ENCODE data around the gene CAMTA1. TPM values are rescaled to one million over a fixed set of nuclear protein-coding genes. Genes with fewer than 3 reads are reported as not detected.
"Not testable (repeated sequence)": the region's sequence is repeated elsewhere in the genome, so short reads cannot be mapped to it uniquely, and the experiment has no call there.

The CAMTA1 gene
- total RNA-seq, 2 donors from 2014 or later, result 105 to 113 TPM

DNA sequence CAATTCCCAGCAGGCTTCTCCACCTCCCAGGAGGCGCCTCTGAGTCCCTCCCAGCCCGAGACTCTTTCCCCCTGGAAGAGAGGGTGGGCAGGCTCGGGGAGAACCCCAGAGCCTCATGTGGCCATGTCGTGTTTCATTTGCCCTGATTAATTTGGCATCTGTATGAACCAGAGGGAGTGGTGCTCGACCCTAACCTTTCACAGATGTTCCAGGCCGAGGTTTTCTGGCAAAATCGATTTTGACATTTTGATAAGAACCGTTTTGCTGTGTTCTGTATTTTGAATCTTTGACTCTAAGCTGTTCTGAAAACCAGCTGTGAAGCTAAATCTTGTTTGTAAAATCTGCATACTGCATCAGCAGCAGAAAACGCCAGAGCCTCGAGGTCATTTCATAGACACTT, 367.4 kb downstream of the CAMTA1 start:
- H3K4me3 ChIP-seq, result no peak overlapping the region
- H3K36me3 ChIP-seq, result no peaks in the 10 kb centered on the region

DNA sequence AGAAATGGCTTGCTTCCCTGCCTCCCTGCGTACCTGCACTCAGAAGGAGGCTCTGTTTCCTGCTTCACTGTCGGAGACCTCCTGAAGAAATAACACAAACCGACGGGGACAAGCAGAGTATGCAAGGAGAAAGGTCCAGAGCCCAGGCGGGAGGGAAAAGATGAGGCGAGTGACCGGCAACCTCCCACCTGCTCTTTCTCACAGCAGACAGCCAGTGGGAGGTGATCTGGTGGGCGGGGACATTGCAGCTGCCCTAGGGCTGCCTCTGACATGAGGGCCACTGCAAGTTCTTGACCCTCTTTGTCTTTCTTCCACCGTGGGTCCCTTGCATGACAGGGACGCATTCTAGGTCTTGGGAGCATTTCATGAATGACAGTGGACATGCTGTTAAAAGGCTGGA, 368.2 kb downstream of the CAMTA1 start:
- no peaks in the 10 kb centered on the region for H3K36me3 ChIP-seq

More for the DNA sequence above, 367.4 kb downstream of the CAMTA1 start:
- Histone ChIP-seq H3K4me1 (ENCODE audit: control insufficient read depth in 1 of 2, low read depth in 2 of 2) (peaks cover 4 to 17% of the 10 kb centered on the region in 2 donors), H3K27me3 (replicated peaks; ENCODE audit: insufficient read depth) (no peaks in the 10 kb centered on the region), H3K27ac (no peak overlapping the region), H3K9me3 (no peaks in the 10 kb centered on the region)
- DNase-seq (ENCODE audit: low spot score), result no peak
- TF ChIP-seq, protein P1, sequence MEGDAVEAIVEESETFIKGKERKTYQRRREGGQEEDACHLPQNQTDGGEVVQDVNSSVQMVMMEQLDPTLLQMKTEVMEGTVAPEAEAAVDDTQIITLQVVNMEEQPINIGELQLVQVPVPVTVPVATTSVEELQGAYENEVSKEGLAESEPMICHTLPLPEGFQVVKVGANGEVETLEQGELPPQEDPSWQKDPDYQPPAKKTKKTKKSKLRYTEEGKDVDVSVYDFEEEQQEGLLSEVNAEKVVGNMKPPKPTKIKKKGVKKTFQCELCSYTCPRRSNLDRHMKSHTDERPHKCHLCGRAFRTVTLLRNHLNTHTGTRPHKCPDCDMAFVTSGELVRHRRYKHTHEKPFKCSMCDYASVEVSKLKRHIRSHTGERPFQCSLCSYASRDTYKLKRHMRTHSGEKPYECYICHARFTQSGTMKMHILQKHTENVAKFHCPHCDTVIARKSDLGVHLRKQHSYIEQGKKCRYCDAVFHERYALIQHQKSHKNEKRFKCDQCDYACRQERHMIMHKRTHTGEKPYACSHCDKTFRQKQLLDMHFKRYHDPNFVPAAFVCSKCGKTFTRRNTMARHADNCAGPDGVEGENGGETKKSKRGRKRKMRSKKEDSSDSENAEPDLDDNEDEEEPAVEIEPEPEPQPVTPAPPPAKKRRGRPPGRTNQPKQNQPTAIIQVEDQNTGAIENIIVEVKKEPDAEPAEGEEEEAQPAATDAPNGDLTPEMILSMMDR (IDR thresholded peaks at IDR 0.05), result no peak
- no peak for ATAC-seq (ENCODE audit: insufficient number of reproducible peaks, low FRiP score, low read depth)

GRCh38 chr1:7159116-7159781, 374.0 kb downstream of the CAMTA1 start:
- Histone ChIP-seq H3K36me3 (no peaks in the 10 kb centered on the region), H3K4me1 (ENCODE audit: control insufficient read depth in 1 of 2, low read depth in 2 of 2) (no peaks in the 10 kb centered on the region), H3K4me3 (no peak overlapping the region), H3K27me3 (replicated peaks; ENCODE audit: insufficient read depth) (no peaks in the 10 kb centered on the region), H3K9me3 (no peaks in the 10 kb centered on the region), H3K27ac (no peak overlapping the region)
- TF ChIP-seq, protein P1 (IDR thresholded peaks at IDR 0.05), result no peak
- ATAC-seq (ENCODE audit: insufficient number of reproducible peaks, low FRiP score, low read depth) (no peak), DNase-seq (ENCODE audit: low spot score) (no peak)

More for the DNA sequence above, 368.2 kb downstream of the CAMTA1 start:
- H3K27ac ChIP-seq, result no peak overlapping the region
- TF ChIP-seq, protein P1 (IDR thresholded peaks at IDR 0.05), result no peak
- H3K9me3 ChIP-seq, result no peaks in the 10 kb centered on the region
- no peaks in the 10 kb centered on the region for H3K27me3 ChIP-seq (replicated peaks; ENCODE audit: insufficient read depth)
- no peak for DNase-seq (ENCODE audit: low spot score)
- ATAC-seq (ENCODE audit: insufficient number of reproducible peaks, low FRiP score, low read depth), result no peak
- H3K4me3 ChIP-seq, result no peak overlapping the region
- peaks cover 4 to 17% of the 10 kb centered on the region in 2 donors for H3K4me1 ChIP-seq (ENCODE audit: control insufficient read depth in 1 of 2, low read depth in 2 of 2)

DNA sequence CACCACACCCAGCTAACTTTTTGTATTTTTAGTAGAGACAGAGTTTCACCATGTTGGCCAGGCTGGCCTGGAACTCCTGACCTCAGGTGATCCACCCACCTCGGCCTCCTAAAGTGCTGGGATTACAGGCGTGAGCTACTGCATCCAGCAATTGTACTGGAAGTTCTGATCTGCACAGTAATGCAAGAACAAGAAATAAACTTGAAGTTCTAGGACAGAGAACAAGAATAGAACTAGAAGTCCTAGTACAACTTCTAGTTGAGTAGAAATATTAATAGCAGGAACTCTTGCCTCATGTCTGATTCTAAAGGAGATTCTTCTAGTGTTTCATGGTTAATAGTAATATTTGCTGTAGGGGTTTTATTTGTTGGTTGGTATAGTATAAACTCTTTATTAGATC, 383.3 kb downstream of the CAMTA1 start:
- not testable (repeated sequence) for H3K27me3 ChIP-seq (replicated peaks; ENCODE audit: insufficient read depth); H3K27ac ChIP-seq; H3K4me3 ChIP-seq; H3K36me3 ChIP-seq; ATAC-seq (ENCODE audit: insufficient number of reproducible peaks, low FRiP score, low read depth); DNase-seq (ENCODE audit: low spot score); H3K4me1 ChIP-seq (ENCODE audit: control insufficient read depth in 1 of 2, low read depth in 2 of 2); H3K9me3 ChIP-seq

- DNase-seq (ENCODE audit: low spot score) (no peak), ATAC-seq (ENCODE audit: insufficient number of reproducible peaks, low FRiP score, low read depth) (no peak)
- Histone ChIP-seq H3K9me3 (no peaks in the 10 kb centered on the region), H3K36me3 (no peaks in the 10 kb centered on the region), H3K27me3 (replicated peaks; ENCODE audit: insufficient read depth) (no peaks in the 10 kb centered on the region), H3K4me3 (no peak overlapping the region), H3K4me1 (ENCODE audit: control insufficient read depth in 1 of 2, low read depth in 2 of 2) (no peaks in the 10 kb centered on the region), H3K27ac (no peak overlapping the region)
- TF ChIP-seq, protein P1 (IDR thresholded peaks at IDR 0.05), result no peak
These were observed 385.9 kb downstream of the CAMTA1 start for GRCh38 chr1:7171168-7171567.

DNA sequence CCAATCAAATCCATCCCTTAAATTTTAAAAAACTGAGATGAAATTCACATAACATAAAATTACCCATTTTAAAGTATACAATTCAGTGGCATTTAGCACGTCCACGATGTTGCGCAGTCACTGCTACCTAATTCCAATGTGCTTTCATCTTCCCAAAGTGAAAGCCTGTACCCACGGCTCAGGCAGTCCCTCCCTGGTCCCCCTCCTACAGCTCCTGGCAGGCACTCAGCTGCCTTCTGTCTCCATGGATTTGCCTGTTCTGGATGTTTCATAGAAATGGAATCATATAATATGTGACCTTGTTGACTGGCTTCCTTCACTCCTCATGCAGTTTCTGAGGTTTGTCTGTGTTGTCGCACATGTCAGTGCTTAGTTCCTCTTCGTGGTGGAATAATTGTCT, 386.3 kb downstream of the CAMTA1 start:
- no peaks in the 10 kb centered on the region for H3K36me3 ChIP-seq
- no peaks in the 10 kb centered on the region for H3K9me3 ChIP-seq
- no peaks in the 10 kb centered on the region for H3K4me1 ChIP-seq (ENCODE audit: control insufficient read depth in 1 of 2, low read depth in 2 of 2)
- H3K27ac ChIP-seq, result no peak overlapping the region
- TF ChIP-seq, protein P1 (IDR thresholded peaks at IDR 0.05), result no peak
- H3K27me3 ChIP-seq (replicated peaks; ENCODE audit: insufficient read depth), result no peaks in the 10 kb centered on the region
- ATAC-seq (ENCODE audit: insufficient number of reproducible peaks, low FRiP score, low read depth) (no peak), DNase-seq (ENCODE audit: low spot score) (no peak)
- no peak overlapping the region for H3K4me3 ChIP-seq
